ENCODE measurements around the gene EXOC3. TPM values are rescaled to one million over a fixed set of nuclear protein-coding genes. Genes with fewer than 3 reads are reported as not detected.

EXOC3 gene
- polyA plus RNA-seq, 1 experiment, result 27.3 TPM

DNA sequence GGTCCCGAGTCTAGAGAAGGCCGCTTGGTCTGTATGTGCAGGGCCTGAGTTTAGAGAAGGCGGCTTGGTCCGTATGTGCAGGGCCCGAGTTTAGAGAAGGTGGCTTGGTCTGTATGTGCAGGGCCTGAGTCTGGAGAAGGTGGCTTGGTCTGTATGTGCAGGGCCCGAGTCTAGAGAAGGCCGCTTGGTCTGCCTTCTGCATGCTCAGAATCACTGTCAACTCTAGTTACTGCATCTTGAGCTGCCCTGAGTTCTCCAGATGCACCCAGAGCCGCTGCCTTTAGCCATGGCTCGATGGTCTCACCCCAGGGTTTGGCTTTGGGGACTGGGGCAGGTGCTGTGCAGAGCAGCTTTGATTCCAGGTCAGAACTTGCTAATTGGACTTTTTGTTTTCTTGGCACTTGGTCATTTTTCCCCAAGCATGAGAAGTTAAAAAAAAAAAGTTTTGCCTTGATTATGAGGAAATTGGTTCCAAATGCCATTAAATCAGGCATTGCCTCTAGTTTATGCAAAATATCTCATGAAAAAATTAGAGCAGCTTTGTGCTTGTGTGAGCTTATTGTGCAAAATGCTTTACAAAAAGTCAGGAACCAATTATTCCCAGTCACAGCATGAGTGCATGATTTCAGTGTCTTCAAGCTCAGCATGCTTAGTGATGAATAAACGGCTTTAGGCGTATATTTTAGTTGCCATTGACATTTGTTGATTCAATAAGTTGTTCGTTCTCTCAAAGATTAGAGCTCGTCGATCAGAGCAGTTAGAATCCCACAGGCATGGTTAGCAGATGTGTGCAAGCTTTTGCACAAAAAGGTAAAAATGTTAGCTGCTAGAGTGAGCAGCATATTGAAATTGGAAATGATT, 25.4 kb upstream of the EXOC3 start:
- TF ChIP-seq, protein P1, sequence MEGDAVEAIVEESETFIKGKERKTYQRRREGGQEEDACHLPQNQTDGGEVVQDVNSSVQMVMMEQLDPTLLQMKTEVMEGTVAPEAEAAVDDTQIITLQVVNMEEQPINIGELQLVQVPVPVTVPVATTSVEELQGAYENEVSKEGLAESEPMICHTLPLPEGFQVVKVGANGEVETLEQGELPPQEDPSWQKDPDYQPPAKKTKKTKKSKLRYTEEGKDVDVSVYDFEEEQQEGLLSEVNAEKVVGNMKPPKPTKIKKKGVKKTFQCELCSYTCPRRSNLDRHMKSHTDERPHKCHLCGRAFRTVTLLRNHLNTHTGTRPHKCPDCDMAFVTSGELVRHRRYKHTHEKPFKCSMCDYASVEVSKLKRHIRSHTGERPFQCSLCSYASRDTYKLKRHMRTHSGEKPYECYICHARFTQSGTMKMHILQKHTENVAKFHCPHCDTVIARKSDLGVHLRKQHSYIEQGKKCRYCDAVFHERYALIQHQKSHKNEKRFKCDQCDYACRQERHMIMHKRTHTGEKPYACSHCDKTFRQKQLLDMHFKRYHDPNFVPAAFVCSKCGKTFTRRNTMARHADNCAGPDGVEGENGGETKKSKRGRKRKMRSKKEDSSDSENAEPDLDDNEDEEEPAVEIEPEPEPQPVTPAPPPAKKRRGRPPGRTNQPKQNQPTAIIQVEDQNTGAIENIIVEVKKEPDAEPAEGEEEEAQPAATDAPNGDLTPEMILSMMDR (IDR thresholded peaks at IDR 0.05; ENCODE audit: low read depth, low read length), result no peak

DNA sequence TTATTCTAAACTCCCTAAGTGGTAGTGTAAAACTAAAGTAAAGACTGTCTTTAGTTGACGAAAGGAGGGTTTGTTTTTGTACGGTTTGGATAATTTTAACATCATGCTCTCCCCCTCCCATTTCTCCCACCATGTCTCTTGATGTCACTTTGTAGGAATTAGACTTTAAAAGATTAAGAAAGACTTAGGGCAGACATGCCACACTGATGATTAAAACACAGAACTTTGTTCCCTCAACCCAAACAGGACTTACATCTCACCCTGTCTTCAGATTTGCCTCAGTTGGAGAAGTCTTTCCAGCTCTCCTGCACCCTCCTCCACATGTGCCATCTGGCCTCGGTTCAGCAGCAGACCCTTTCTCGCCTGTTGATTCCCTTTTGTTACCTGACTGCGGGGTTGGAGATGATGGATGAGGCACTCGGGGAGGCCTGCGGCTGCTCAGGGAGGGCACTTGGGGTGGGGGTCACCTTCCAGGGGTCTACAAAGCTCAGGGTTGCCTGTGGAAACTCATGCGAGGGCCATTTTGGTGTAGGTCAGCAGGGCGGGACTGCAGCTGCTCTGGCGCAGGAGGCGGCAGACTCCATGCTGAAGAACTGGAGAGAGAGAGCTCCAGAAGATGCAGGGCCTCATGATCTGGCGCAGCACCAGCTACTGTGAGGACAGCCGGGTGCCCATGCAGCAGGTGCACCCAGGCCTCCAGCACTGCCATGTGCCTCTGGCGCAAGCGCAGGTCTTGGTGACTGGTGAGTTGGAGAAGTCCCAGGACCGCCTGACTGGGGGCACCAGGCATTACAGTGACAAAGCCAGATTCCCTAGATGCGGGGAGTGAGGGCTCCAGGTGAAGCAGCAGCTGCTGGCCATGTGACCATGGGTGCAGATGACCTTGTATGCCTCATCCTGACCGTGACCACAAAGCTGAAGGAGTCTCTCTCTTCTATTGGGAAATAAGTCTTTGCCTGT, 24.5 kb upstream of the EXOC3 start:
- ChIA-PET POLR2A (interaction anchor here (1.0 to 1.1 kb wide), 2 partner anchors 11 to 19 kb away, joined by 3 read pairs; no protein-coding TSS in a partner anchor), CTCF (interaction anchor here (0.8 to 2.3 kb wide), 3 partner anchors 12 to 102 kb away, joined by 3 to 8 read pairs (median 4); no protein-coding TSS in a partner anchor)
- Histone ChIP-seq H3K27ac (ENCODE audit: low read depth, low read length) (peak overlapping the region; percentile 31), H3K9me3 (ENCODE audit: control insufficient read depth, insufficient read depth, low read length) (peaks cover 11% of the 10 kb centered on the region), H3K27me3 (ENCODE audit: control insufficient read depth, insufficient read depth, low read length) (no peaks in the 10 kb centered on the region), H3K4me3 (ENCODE audit: low read depth, low read length) (no peak overlapping the region)
- TF ChIP-seq, protein P1 (IDR thresholded peaks at IDR 0.05; ENCODE audit: low read depth, low read length), result no peak
- DNase-seq (ENCODE audit: low read depth, low spot score), result no peak

More for the DNA sequence above, 25.4 kb upstream of the EXOC3 start:
- ChIA-PET POLR2A (interaction anchor here (1.1 kb wide), 1 partner anchor 11 kb away, joined by 3 read pairs; no protein-coding TSS in a partner anchor), CTCF (interaction anchor here (0.7 to 2.3 kb wide), 4 partner anchors 13 to 1957 kb away, joined by 3 to 8 read pairs (median 4); no protein-coding TSS in a partner anchor)
- H3K27ac ChIP-seq (ENCODE audit: low read depth, low read length), result no peak overlapping the region
- H3K4me3 ChIP-seq (ENCODE audit: low read depth, low read length), result no peak overlapping the region
- no peak for DNase-seq (ENCODE audit: low read depth, low spot score)
- peaks cover 11% of the 10 kb centered on the region for H3K9me3 ChIP-seq (ENCODE audit: control insufficient read depth, insufficient read depth, low read length)
- H3K27me3 ChIP-seq (ENCODE audit: control insufficient read depth, insufficient read depth, low read length), result no peaks in the 10 kb centered on the region

DNA sequence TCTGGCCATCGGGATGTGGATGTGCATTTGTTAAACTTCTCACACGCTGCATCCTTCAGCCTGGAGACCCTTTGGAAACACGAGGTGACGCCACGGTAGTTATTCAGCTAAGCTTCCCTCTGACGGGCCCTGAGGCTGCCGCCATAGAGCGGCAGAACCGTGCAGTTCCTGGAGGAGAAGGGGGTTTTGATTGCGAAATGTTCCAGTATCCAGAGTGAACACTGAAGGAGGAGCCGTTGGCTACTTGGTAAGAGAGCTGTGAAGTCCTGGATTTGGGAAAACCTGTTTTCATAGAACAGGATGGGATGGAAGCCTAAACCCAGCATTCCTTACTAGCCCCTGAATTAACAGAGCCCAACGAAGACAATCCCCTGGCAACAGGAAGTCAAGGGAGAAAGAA, 23.0 kb upstream of the EXOC3 start:
- Histone ChIP-seq H3K9me3 (ENCODE audit: control insufficient read depth, insufficient read depth, low read length) (peaks cover 6% of the 10 kb centered on the region; the same call in 1 of the 2 replicates), H3K27ac (ENCODE audit: low read depth, low read length) (no peak overlapping the region), H3K4me3 (ENCODE audit: low read depth, low read length) (no peak overlapping the region), H3K27me3 (ENCODE audit: control insufficient read depth, insufficient read depth, low read length) (no peaks in the 10 kb centered on the region)
- TF ChIP-seq, protein P1 (IDR thresholded peaks at IDR 0.05; ENCODE audit: low read depth, low read length), result no peak
- ChIA-PET CTCF (interaction anchor here (2.3 kb wide), 1 partner anchor 10 kb away, joined by 8 read pairs; no protein-coding TSS in a partner anchor), POLR2A (interaction anchor here (1.0 kb wide), 1 partner anchor 20 kb away, joined by 3 read pairs; no protein-coding TSS in a partner anchor)
- no peak for DNase-seq (ENCODE audit: low read depth, low spot score)

DNA sequence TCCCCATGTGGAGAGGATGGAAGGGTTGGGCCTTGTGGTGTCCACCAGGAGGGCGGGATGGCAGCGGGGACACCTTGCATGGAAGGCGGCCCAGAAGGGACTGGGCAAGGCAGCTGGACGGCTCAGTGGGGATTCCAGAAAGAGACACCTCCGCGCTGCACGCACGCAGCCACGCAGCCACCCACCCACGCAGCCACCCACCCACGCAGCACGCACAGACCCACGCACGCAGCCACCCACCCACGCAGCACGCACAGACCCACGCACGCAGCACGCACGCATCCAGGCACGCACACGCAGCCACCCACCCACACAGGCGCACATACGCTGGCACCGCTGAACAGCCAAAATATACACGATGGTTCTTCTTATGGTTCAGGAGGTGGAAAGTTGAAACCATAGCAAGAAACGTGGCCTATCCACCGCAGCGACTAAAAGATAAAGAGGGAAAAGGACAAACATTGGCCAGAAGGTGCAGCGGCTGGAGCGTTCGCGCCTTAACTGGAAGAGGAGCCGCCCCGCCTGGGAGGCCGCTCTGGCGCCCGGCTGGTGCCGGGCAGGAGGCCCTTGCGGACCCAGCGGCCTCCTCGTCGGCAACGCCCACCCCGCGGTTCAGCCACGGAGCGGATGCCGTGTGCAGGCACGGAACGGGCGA, 22.2 kb upstream of the EXOC3 start:
- H3K4me3 ChIP-seq (ENCODE audit: low read depth, low read length), result no peak overlapping the region
- DNase-seq (ENCODE audit: low read depth, low spot score), result no peak
- CTCF ChIA-PET, result no interaction called here
- no peaks in the 10 kb centered on the region for H3K27me3 ChIP-seq (ENCODE audit: control insufficient read depth, insufficient read depth, low read length)
- peaks cover 5% of the 10 kb centered on the region; the same call in 1 of the 2 replicates for H3K9me3 ChIP-seq (ENCODE audit: control insufficient read depth, insufficient read depth, low read length)
- TF ChIP-seq, protein P1 (IDR thresholded peaks at IDR 0.05; ENCODE audit: low read depth, low read length), result no peak
- POLR2A ChIA-PET, result no interaction called here
- no peak overlapping the region for H3K27ac ChIP-seq (ENCODE audit: low read depth, low read length)
